GM19239 (cell line): ENCODE data around the gene SGCE.
A peak's percentile ranks its signal among the peaks of the same experiment; 100 is the strongest.

Experiments used
- DNase-seq: peaks from one replicate; pipeline ENCODE4 v3.0.0; 2011; ENCODE audit warnings: low spot score; ENCODE audit not compliant: insufficient read length
- FAIRE-seq: peaks from 2 replicates; lab custom pipeline; 2011; peaks lifted over from hg19 to GRCh38; lab: Jason Lieb, UNC

Gene SGCE

DNA sequence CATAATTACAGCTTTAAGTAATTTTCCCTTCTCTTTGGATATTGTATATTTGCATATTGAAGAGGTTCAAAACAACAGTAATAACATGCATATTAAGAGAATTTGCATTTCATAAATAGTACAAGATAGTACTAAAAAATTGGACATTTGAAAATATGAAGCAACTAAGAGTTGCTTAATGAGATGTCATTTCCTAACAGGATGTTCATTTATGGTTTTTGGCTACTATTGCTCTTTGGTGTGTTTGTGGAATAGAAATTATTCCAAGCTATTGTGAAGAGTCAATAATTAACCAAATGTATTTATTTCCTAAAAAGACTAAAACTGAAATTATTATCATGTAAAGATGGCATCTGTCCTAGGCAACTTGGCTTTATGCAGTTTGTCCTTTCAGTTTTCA, 4.1 kb upstream of the SGCE start:
- no peak for FAIRE-seq
- DNase-seq, result no peak

- DNase-seq (no peak), FAIRE-seq (no peak)
Measured at GRCh38 chr7:94658826-94659225, 2.9 kb upstream of the SGCE start.

DNA sequence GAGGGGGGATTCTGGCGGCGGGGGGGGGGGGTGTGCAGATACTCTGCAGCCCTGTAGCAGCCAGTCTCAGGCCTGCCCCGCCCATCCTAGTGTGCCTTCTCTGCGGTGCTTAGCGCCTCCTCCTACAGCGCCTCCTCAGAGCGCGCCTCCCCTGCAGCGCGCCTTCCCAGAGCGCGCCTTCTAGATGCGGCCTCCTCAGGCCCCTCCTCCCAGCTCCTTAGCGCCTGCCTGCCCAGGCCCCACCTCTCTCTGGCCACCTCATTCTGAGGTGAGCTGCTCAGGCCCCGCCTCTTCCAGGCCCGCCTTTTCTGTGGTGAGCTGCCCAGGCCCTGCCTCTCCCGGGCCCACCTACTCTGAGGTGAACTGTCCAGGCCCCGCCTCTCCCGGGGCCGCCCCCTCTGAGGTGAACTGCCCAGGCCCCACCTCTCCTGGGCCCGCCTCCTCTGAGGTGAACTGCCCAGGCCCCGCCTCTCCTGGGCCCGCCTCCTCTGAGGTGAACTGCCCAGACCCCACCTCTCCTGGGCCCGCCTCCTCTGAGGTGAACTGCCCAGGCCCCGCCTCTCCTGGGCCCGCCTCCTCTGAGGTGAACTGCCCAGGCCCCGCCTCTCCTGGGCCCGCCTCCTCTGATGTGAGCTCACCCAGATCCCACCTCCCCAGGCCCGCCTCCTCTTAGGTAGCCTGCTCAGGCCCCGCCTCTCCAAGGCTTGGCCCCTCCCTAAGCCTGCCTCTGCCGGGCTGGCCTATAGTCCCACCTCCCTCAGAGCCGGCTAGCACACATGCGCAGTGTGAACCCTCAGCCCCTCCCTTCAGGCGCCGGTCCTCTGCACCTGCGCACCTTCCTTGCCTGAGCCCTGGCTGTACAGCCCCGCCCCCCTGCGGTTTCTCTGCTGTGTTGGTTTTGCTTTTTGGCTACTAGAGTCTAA, 2.1 kb upstream of the SGCE start:
- FAIRE-seq, result peak; percentile 96
- peak; percentile 25 for DNase-seq

GRCh38 chr7:94656925-94657731, 1.2 kb upstream of the SGCE start:
- FAIRE-seq (no peak), DNase-seq (no peak)

- DNase-seq, result no peak
- FAIRE-seq, result peak; percentile 37
Measured at GRCh38 chr7:94656658-94656924, 658 bp upstream of the SGCE start.

GRCh38 chr7:94655126-94655847, 646 bp downstream of the SGCE start:
- FAIRE-seq (peak; percentile 59), DNase-seq (no peak)

- FAIRE-seq (peak; percentile 47), DNase-seq (no peak)
Measured at GRCh38 chr7:94654783-94655125, 1.2 kb downstream of the SGCE start.

GRCh38 chr7:94650147-94651051, 5.5 kb downstream of the SGCE start:
- FAIRE-seq (no peak), DNase-seq (no peak)

GRCh38 chr7:94649450-94649849, 6.5 kb downstream of the SGCE start:
- peak; percentile 85 for FAIRE-seq

GRCh38 chr7:94648731-94649130, 7.2 kb downstream of the SGCE start:
- FAIRE-seq (no peak), DNase-seq (no peak)

More at GRCh38 chr7:94649450-94649849, 6.5 kb downstream of the SGCE start:
- DNase-seq, result no peak

- no peak for FAIRE-seq
- DNase-seq, result no peak
Measured at GRCh38 chr7:94647295-94647694, 8.6 kb downstream of the SGCE start.

DNA sequence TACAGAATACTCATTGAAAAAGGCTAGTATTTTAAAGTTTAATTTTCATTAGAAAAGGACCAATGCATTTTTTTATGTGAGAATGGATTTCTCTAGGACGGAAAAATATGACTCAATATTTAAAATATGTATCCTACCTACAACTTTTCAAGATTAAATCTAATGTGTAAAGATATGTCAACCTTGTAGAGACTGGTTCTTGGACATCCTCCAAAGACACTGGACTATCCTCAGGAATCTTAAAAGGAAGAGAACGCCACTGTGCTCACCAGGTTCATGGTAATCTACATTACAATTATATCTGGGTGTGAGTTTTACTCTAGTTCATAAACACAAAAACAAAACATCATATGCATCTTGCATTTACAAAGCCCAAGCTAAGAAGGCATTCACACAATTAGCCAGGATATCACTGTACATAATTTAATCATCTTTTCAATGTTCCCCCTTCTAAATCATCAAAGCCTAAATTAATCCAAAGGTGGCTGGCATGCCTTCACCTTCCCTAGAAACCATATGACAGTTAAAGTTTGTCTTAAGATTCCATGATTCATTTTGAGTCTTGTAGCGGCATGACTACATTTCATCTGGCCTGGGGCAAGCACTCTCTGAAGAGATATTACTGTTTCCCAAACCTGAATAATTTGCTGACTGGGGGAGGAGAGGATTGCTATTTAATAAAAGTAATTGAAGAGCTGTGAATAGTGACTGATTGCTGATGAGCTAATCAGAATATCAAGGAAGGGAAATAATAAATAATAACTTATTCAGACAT, 12.0 kb downstream of the SGCE start:
- FAIRE-seq (no peak), DNase-seq (no peak)

GRCh38 chr7:94642838-94643653, 12.9 kb downstream of the SGCE start:
- FAIRE-seq (no peak), DNase-seq (no peak)

- FAIRE-seq (no peak), DNase-seq (no peak)
Measured at GRCh38 chr7:94639384-94639783, 16.5 kb downstream of the SGCE start.

DNA sequence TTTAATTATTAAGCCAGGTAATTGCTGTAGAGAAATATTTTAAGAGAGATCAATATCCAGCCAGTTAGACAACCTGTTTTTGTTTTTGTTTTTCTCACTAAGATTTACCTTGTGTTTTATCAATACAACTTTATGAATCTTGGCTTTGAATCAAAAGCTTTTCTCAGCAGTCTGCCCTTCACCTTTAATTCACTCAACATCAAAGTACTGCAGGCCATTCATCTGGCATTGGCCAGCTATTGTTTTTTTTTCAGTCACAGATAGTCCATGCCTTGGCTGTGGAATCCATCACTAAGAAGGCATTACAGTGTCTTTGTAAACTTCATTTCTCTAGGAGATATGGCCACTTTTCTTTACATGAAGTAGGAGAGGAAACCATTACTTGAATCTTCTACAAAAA, 20.2 kb downstream of the SGCE start:
- FAIRE-seq (peak; percentile 14), DNase-seq (no peak)

DNA sequence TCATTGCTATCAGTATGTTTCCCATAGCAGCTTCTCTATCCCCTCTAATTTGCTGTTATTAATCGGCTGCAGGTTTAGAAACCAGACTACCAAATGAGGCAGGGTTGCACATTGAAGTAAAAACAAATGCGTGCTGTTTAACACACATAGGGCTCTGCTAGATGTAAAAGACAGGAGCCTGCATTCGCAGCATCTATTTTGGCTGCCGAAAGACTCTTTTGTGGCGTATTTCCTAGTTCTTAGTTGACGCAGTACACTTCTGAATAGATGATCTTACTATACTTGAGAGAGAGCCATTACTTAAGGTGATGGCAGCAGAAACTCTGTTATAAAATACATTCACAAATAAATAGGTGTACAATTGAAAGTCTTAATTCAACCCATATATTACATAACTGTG, 21.4 kb downstream of the SGCE start:
- DNase-seq (no peak), FAIRE-seq (no peak)

DNA sequence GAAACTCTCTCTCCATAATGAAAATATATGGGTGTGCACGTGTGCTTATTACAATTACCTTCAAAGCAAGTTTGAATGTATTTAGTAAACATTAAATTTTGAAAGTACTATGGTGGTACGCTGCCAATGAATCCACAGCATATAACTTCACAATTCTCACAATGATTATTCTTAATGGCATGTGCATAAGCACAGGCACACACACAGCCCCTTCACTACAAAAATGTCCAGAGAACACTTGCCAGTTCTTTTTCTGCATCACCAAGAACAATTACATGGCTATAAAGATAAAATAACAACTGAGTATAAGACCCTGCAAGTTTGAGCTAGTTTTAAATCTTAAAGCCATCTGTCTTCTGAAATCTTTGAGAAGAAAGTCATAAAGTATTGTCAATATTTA, 22.2 kb downstream of the SGCE start:
- DNase-seq (no peak), FAIRE-seq (no peak)

DNA sequence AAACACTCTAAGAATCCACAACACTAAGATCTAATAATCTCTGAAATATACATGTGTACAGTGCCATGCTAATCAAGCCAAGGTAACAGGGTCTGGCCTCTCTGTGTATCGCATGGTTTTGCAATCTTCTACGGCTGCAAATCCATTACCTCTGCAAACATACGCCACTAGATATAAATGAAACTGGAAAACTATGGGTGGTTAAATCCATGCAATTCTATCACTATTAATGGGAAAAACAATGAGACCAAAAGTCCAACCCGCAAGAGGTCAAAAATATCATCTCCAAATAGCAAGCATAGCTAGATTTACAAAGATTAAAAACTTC, 23.0 kb downstream of the SGCE start:
- DNase-seq (no peak), FAIRE-seq (no peak)
